Right lobe of liver (tissue), 6 donors: ENCODE results near the gene TEPSIN. TPM values are rescaled to one million over a fixed set of nuclear protein-coding genes. Genes with fewer than 3 reads are reported as not detected.

Experiments
- ATAC-seq, 4 donors: fragments of 200-7000 bp; cut with Tn5 transposase; one replicate each; pipeline ENCODE4 v1.9.1; 2020; ENCODE audit warnings: mild to moderate bottlenecking in 4 of 4, moderate library complexity in 4 of 4
- DNase-seq, 3 donors: peaks; one replicate each; pipeline ENCODE4 v3.0.0-alpha.2; 2020
- H3K27ac ChIP-seq, 3 donors: fragments of 200-600 bp; one replicate each; pipeline ENCODE4 v1.8.0; 2022
- H3K27me3 ChIP-seq, 2 donors: fragments of 200-600 bp; one replicate each; pipeline ENCODE4 v1.8.0; 2022
- H3K36me3 ChIP-seq, 4 donors: fragments of 200-600 bp; sonication (generic) in 1 of 4; one replicate each; pipeline versions ENCODE4 v1.5.1 to v1.8.0; 2017 to 2022; ENCODE audit warnings: control low read depth in 1 of 4
- H3K4me1 ChIP-seq, 4 donors: fragments of 200-600 bp; sonication (generic) in 1 of 4; one replicate each; pipeline versions ENCODE4 v1.5.1 to v1.8.0; 2017 to 2022; ENCODE audit warnings: control low read depth in 1 of 4
- H3K4me3 ChIP-seq, 3 donors: fragments of 200-600 bp; one replicate each; pipeline ENCODE4 v1.8.0; 2022
- H3K9me3 ChIP-seq, 4 donors: fragments of 200-600 bp; sonication (generic) in 1 of 4; one replicate each; pipeline versions ENCODE4 v1.5.1 to v1.8.0; 2017 to 2022; ENCODE audit warnings: control low read depth in 1 of 4
- CTCF ChIP-seq, 4 donors: fragments of 200-600 bp in 3 of 4; fragments of 450-650 bp in 1 of 4; IDR thresholded peaks; one replicate each; pipeline versions ENCODE4 v1.5.1 to v1.8.0; 2016 to 2022; ENCODE audit warnings: antibody characterized with exemption in 4 of 4, mild to moderate bottlenecking in 2 of 4
- POLR2A ChIP-seq: fragments of 450-650 bp; IDR thresholded peaks from one replicate; pipeline ENCODE4 v1.6.1; 2017; ENCODE audit warnings: antibody characterized with exemption, mild to moderate bottlenecking
- WGBS: methylation state at CpG from one replicate; pipeline ENCODE4 v1.1.6; 2018; ENCODE audit warnings: low coverage, low lambda C conversion rate; ENCODE audit not compliant: insufficient coverage; ENCODE audit errors: missing lambda C conversion rate; 5-methylcytosine and 5-hydroxymethylcytosine counted together
- intact Hi-C, 2 donors: fragments of 100-400 bp; cut with DNase I; formaldehyde crosslinking; loops; one replicate each; pipeline versions ENCODE4 v1.11.2 to v1.14.1; 2022
- total RNA-seq, 6 experiments: library from RNA; depleted of rRNA in 2 of 6; stranded (reverse); fragments of >200 nt in 2 of 6; fragmentation: NEBNext Ultra II Directional in 3 of 6; extraction: Animal tissue kit (Norgen Biotek cat#: 25700) in 3 of 6; gene quantifications; one replicate each; pipeline versions ENCODE4 v1.1.0 to v1.2.4, GENCODE V29; 2016 to 2023
- donor health status: DM: no; HTN: yes; CAD: no.
- donor health status: DM: no; HTN: no; CAD: no.
- donor health status: DM: no; HTN: no; CAD: no.
- donor health status: DM: no; HTN: yes; CAD: no.
- donor health status: DM: no; HTN: yes; CAD: no.

The TEPSIN gene
- total RNA-seq, 6 experiments from 2014 or later: 11.9 to 27.6 (median 18.1) TPM

- 89% methylated on average over 13 of the region's 38 CpGs for WGBS
- intact Hi-C loops: loop anchor here in 1 of 2 donors (10.0 kb wide), 1 partner anchor 49 kb away; no protein-coding TSS in a partner anchor
- Histone ChIP-seq H3K27me3 (no peaks in the 10 kb centered on the region), H3K4me3 (no peak overlapping the region), H3K36me3 (no peaks in the 10 kb centered on the region), H3K9me3 (no peaks in the 10 kb centered on the region), H3K27ac (no peak overlapping the region), H3K4me1 (no peaks in the 10 kb centered on the region)
- no peak for TF ChIP-seq POLR2A
- TF ChIP-seq CTCF (IDR thresholded peaks at IDR 0.05): no peak
- ATAC-seq (no peak), DNase-seq (no peak)
These were observed 45.2 kb downstream of the TEPSIN start for GRCh38 chr17:81193470-81194224.

GRCh38 chr17:81193051-81193410, 45.8 kb downstream of the TEPSIN start:
- intact Hi-C loops: loop anchor here in 1 of 2 donors (10.0 kb wide), 1 partner anchor 48 kb away; no protein-coding TSS in a partner anchor
- no peaks in the 10 kb centered on the region for H3K4me1 ChIP-seq
- no peak overlapping the region for H3K4me3 ChIP-seq
- TF ChIP-seq CTCF (IDR thresholded peaks at IDR 0.05) (no peak), POLR2A (no peak)
- no peaks in the 10 kb centered on the region for H3K9me3 ChIP-seq
- WGBS: no CpG with 5 or more reads among the region's 17 CpGs
- no peak overlapping the region for H3K27ac ChIP-seq
- H3K36me3 ChIP-seq: no peaks in the 10 kb centered on the region
- H3K27me3 ChIP-seq: no peaks in the 10 kb centered on the region
- ATAC-seq (no peak), DNase-seq (no peak)

GRCh38 chr17:81192386-81193050, 46.3 kb downstream of the TEPSIN start:
- ATAC-seq: no peak
- no peak for DNase-seq
- intact Hi-C loops: loop anchor here in 1 of 2 donors (10.0 kb wide), 1 partner anchor 48 kb away; no protein-coding TSS in a partner anchor
- H3K4me1 ChIP-seq: no peaks in the 10 kb centered on the region
- no CpG with 5 or more reads among the region's 34 CpGs for WGBS
- no peaks in the 10 kb centered on the region for H3K27me3 ChIP-seq
- H3K4me3 ChIP-seq: no peak overlapping the region
- no peaks in the 10 kb centered on the region for H3K36me3 ChIP-seq
- TF ChIP-seq CTCF (IDR thresholded peaks at IDR 0.05): no peak
- TF ChIP-seq POLR2A: no peak
- no peak overlapping the region for H3K27ac ChIP-seq
- no peaks in the 10 kb centered on the region for H3K9me3 ChIP-seq

GRCh38 chr17:81191646-81192045, 47.2 kb downstream of the TEPSIN start:
- no peak for TF ChIP-seq POLR2A
- TF ChIP-seq CTCF (IDR thresholded peaks at IDR 0.05): no peak
- no peaks in the 10 kb centered on the region for H3K27me3 ChIP-seq
- H3K4me3 ChIP-seq: no peak overlapping the region
- DNase-seq (no peak), ATAC-seq (no peak)
- WGBS: no CpG with 5 or more reads among the region's 14 CpGs
- H3K36me3 ChIP-seq: no peaks in the 10 kb centered on the region
- no peak overlapping the region for H3K27ac ChIP-seq
- intact Hi-C loops: loop anchor here in 1 of 2 donors (10.0 kb wide), 1 partner anchor 47 kb away; no protein-coding TSS in a partner anchor
- no peaks in the 10 kb centered on the region for H3K4me1 ChIP-seq
- H3K9me3 ChIP-seq: no peaks in the 10 kb centered on the region
